Measurements from ENCODE around the gene AP5B1.

Gene AP5B1

GRCh38 chr11:65801153-65801987, 20.6 kb upstream of the AP5B1 start:
- no peak for DNase-seq (ENCODE audit: low read depth)

- DNase-seq (ENCODE audit: low read depth) = no peak
Observed at GRCh38 chr11:65798882-65799281, 18.1 kb upstream of the AP5B1 start.

- no peak for DNase-seq (ENCODE audit: low read depth)
Observed at GRCh38 chr11:65797711-65798110, 16.9 kb upstream of the AP5B1 start.

GRCh38 chr11:65796726-65797601, 16.2 kb upstream of the AP5B1 start:
- DNase-seq (ENCODE audit: low read depth) = no peak

- no peak for DNase-seq (ENCODE audit: low read depth)
Observed at GRCh38 chr11:65794570-65795510, 14.1 kb upstream of the AP5B1 start.

- no peak for DNase-seq (ENCODE audit: low read depth)
Observed at GRCh38 chr11:65793625-65794400, 13.0 kb upstream of the AP5B1 start.

- no peak for DNase-seq (ENCODE audit: low read depth)
Observed at GRCh38 chr11:65793144-65793581, 12.4 kb upstream of the AP5B1 start.

- no peak for DNase-seq (ENCODE audit: low read depth)
Observed at GRCh38 chr11:65792456-65792855, 11.7 kb upstream of the AP5B1 start.

GRCh38 chr11:65791719-65792213, 11.0 kb upstream of the AP5B1 start:
- DNase-seq (ENCODE audit: low read depth) = peak; percentile 60

GRCh38 chr11:65790902-65791650, 10.3 kb upstream of the AP5B1 start:
- DNase-seq (ENCODE audit: low read depth) = no peak

GRCh38 chr11:65790104-65790901, 9.5 kb upstream of the AP5B1 start:
- no peak for DNase-seq (ENCODE audit: low read depth)

GRCh38 chr11:65789230-65790103, 8.7 kb upstream of the AP5B1 start:
- no peak for DNase-seq (ENCODE audit: low read depth)

- no peak for DNase-seq (ENCODE audit: low read depth)
Observed at GRCh38 chr11:65788821-65789220, 8.0 kb upstream of the AP5B1 start.

- no peak for DNase-seq (ENCODE audit: low read depth)
Observed at GRCh38 chr11:65787649-65788622, 7.2 kb upstream of the AP5B1 start.

GRCh38 chr11:65786786-65787636, 6.2 kb upstream of the AP5B1 start, which contains the start of gene OVOL1:
Gene OVOL1 (plus strand): TSS chr11:65787063. CDS start chr11:65787374, 311 bp downstream.
- no peak for DNase-seq (ENCODE audit: low read depth)

Measured in activated T-cell treated with anti-CD3 and anti-CD28 coated beads for 48 hours (primary cell).